ENCODE results near the gene GRIA2.

GRCh38 chr4:157217708-157218107 lies 2.8 kb upstream of the GRIA2 start:
- TF ChIP-seq CTCF (IDR thresholded peaks at IDR 0.05) (peak in 4 of 6 experiments; percentile 21 to 42 (median 28)), POLR2A (IDR thresholded peaks at IDR 0.05) (no peak)
